PFSK-1 (cell line): ENCODE measurements around the gene PRELID3B.

ENCODE experiments used
- FOXP2 ChIP-seq: optimal IDR thresholded peaks from 2 replicates; pipeline ENCODE3; 2011; ENCODE audit warnings: borderline replicate concordance, control low read depth, inconsistent platforms; ENCODE audit not compliant: insufficient read depth; ENCODE audit errors: extremely low read length, extremely low read depth
- POLR2AphosphoS5 ChIP-seq: IDR thresholded peaks from 2 replicates; pipeline ENCODE4 v1.6.1; 2012; ENCODE audit warnings: low read depth, mild to moderate bottlenecking, control low read depth, low read length, moderate library complexity
- REST ChIP-seq, 2 experiments: IDR thresholded peaks; 2 replicates each; pipeline versions ENCODE4 v1.6.1 to v1.8.0; 2011 to 2012; ENCODE audit warnings: low read depth in 2 of 2, low read length in 2 of 2, control low read depth in 1 of 2, inconsistent platforms in 1 of 2, mild to moderate bottlenecking in 1 of 2, moderate library complexity in 1 of 2; ENCODE audit not compliant: insufficient read depth in 1 of 2
- SIN3A ChIP-seq: IDR thresholded peaks from 2 replicates; pipeline ENCODE4 v1.6.1; 2012; ENCODE audit warnings: mild to moderate bottlenecking, low read length, moderate library complexity, borderline replicate concordance; ENCODE audit not compliant: insufficient read depth
- TAF1 ChIP-seq: IDR thresholded peaks from 2 replicates; pipeline ENCODE4 v1.6.1; 2012; ENCODE audit warnings: low read length, control low read depth, borderline replicate concordance; ENCODE audit not compliant: insufficient read depth

Gene PRELID3B

GRCh38 chr20:59013031-59013951 is 29.3 kb downstream of the PRELID3B start:
- TF ChIP-seq TAF1: no peak
- no peak for TF ChIP-seq REST (IDR thresholded peaks at IDR 0.05; ENCODE audit: insufficient read depth in 1 of 2, low read depth in 2 of 2, low read length in 2 of 2)
- no peak for TF ChIP-seq SIN3A
- TF ChIP-seq POLR2AphosphoS5: no peak
- TF ChIP-seq FOXP2: no peak

- TF ChIP-seq POLR2AphosphoS5 (no peak), SIN3A (peak; percentile 34; the same call in 1 of the 2 replicates)
Observed at GRCh38 chr20:59010995-59011873, 31.4 kb downstream of the PRELID3B start.

- TF ChIP-seq REST (IDR thresholded peaks at IDR 0.05; ENCODE audit: insufficient read depth in 1 of 2, low read depth in 2 of 2, low read length in 2 of 2) (no peak), TAF1 (no peak), POLR2AphosphoS5 (no peak), FOXP2 (no peak), SIN3A (no peak)
Observed at GRCh38 chr20:59010321-59010994, 32.1 kb downstream of the PRELID3B start.

- TF ChIP-seq FOXP2 (no peak), TAF1 (no peak), REST (IDR thresholded peaks at IDR 0.05; ENCODE audit: insufficient read depth in 1 of 2, low read depth in 2 of 2, low read length in 2 of 2) (no peak), POLR2AphosphoS5 (no peak), SIN3A (no peak)
Observed at GRCh38 chr20:59008715-59009336, 33.8 kb downstream of the PRELID3B start.
